Measurements from ENCODE around the gene SP8.

The SP8 gene

GRCh38 chr7:20754001-20754400 is 32.7 kb downstream of the SP8 start:
- no peak for DNase-seq (ENCODE audit: low spot score)

GRCh38 chr7:20749906-20750305 is 36.8 kb downstream of the SP8 start:
- no peak for DNase-seq (ENCODE audit: low spot score)

- DNase-seq (ENCODE audit: low spot score) = no peak
Observed at GRCh38 chr7:20748853-20749252, 37.8 kb downstream of the SP8 start.

- no peak for DNase-seq (ENCODE audit: low spot score)
Observed at GRCh38 chr7:20747001-20747400, 39.7 kb downstream of the SP8 start.

- DNase-seq (ENCODE audit: low spot score) = no peak
Observed at GRCh38 chr7:20745702-20746101, 41.0 kb downstream of the SP8 start.

GRCh38 chr7:20744954-20745446 is 41.7 kb downstream of the SP8 start:
- DNase-seq (ENCODE audit: low spot score) = no peak

GRCh38 chr7:20742913-20743312 is 43.8 kb downstream of the SP8 start:
- DNase-seq (ENCODE audit: low spot score) = no peak

- DNase-seq (ENCODE audit: low spot score) = no peak
Observed at GRCh38 chr7:20741801-20742200, 44.9 kb downstream of the SP8 start.

GRCh38 chr7:20738518-20739481 is 47.9 kb downstream of the SP8 start:
- DNase-seq (ENCODE audit: low spot score) = no peak

- DNase-seq (ENCODE audit: low spot score) = no peak
Observed at GRCh38 chr7:20737840-20738448, 48.7 kb downstream of the SP8 start.

- DNase-seq (ENCODE audit: low spot score) = no peak
Observed at GRCh38 chr7:20735346-20736065, 51.2 kb downstream of the SP8 start.

Data from globus pallidus (tissue), 1 donor.